H1 (cell line): ENCODE data around the gene C1orf56. TPM values are rescaled to one million over a fixed set of nuclear protein-coding genes. Genes with fewer than 3 reads are reported as not detected.

Experiments
- CTCF ChIA-PET: fragments of 300-600 bp; sonication (Branson Sonifier 250); formaldehyde crosslinking; loops from one replicate; lab custom pipeline; 2021; ENCODE audit not compliant: partially characterized antibody; lab: Charles Lee
- POLR2A ChIA-PET: fragments of 300-600 bp; sonication (Branson Sonifier 250); formaldehyde crosslinking; loops from one replicate; lab custom pipeline; 2021; ENCODE audit warnings: inconsistent platforms; ENCODE audit not compliant: partially characterized antibody; lab: Charles Lee
- DNase-seq, 2 experiments: peaks; one replicate each; pipeline versions ENCODE4 v3.0.0 to v3.0.0-alpha.2; 2010 to 2022; ENCODE audit warnings: low spot score in 2 of 2, low read depth in 1 of 2, mixed read lengths in 1 of 2
- FAIRE-seq: peaks from 2 replicates; lab custom pipeline; 2011; peaks lifted over from hg19 to GRCh38; lab: Jason Lieb, UNC
- H2AFZ ChIP-seq: 2 replicates; pipeline ENCODE4 v1.8.1; 2012; ENCODE audit warnings: low read length, inconsistent platforms
- H2AK5ac ChIP-seq: 2 replicates; pipeline ENCODE4 v1.6.1; 2013; ENCODE audit warnings: low read depth, low read length
- H2BK120ac ChIP-seq: replicated peaks from 2 replicates; pipeline ENCODE3; 2013; ENCODE audit warnings: low read depth, low read length, inconsistent platforms
- H2BK12ac ChIP-seq: 2 replicates; pipeline ENCODE4 v1.6.1; 2013; ENCODE audit warnings: low read depth, low read length
- H2BK15ac ChIP-seq: 2 replicates; pipeline ENCODE4 v1.6.1; 2013; ENCODE audit warnings: low read length
- H2BK20ac ChIP-seq: 2 replicates; pipeline ENCODE4 v1.6.1; 2013; ENCODE audit warnings: low read length
- H2BK5ac ChIP-seq: 2 replicates; pipeline ENCODE4 v1.6.1; 2013; ENCODE audit warnings: low read depth, low read length
- H3K14ac ChIP-seq: 2 replicates; pipeline ENCODE4 v1.6.1; 2013; ENCODE audit warnings: inconsistent platforms; ENCODE audit not compliant: insufficient read length
- H3K18ac ChIP-seq: 2 replicates; pipeline ENCODE4 v1.6.1; 2013; ENCODE audit warnings: low read length; ENCODE audit errors: extremely low read depth
- H3K23ac ChIP-seq: 2 replicates; pipeline ENCODE4 v1.6.1; 2013; ENCODE audit warnings: inconsistent platforms; ENCODE audit not compliant: insufficient read length
- H3K23me2 ChIP-seq: 2 replicates; pipeline ENCODE4 v1.6.1; 2013; ENCODE audit warnings: low read depth, low read length
- H3K27ac ChIP-seq: 2 replicates; pipeline ENCODE4 v1.6.1; 2011; ENCODE audit warnings: low read depth, low read length, inconsistent platforms
- H3K27me3 ChIP-seq, 4 experiments: replicated peaks in 1 of 4; 1 replicate in 1 of 4; 2 replicates in 3 of 4; pipeline versions ENCODE4 v1.6.1 to v1.8.1; 2011 to 2013; ENCODE audit warnings: low read length in 3 of 4, mild to moderate bottlenecking in 3 of 4, inconsistent platforms in 2 of 4, mixed read lengths in 2 of 4, moderate library complexity in 1 of 4; ENCODE audit not compliant: control insufficient read depth in 3 of 4, insufficient read depth in 3 of 4; ENCODE audit errors: extremely low read depth in 1 of 4
- H3K36me3 ChIP-seq, 4 experiments: 2 replicates each; pipeline versions ENCODE4 v1.6.1 to v1.8.1; 2011 to 2013; ENCODE audit warnings: mild to moderate bottlenecking in 4 of 4, low read length in 3 of 4, moderate library complexity in 2 of 4, control low read depth in 1 of 4, inconsistent platforms in 1 of 4; ENCODE audit not compliant: insufficient read depth in 4 of 4, control insufficient read depth in 2 of 4
- H3K4ac ChIP-seq: replicated peaks from 2 replicates; pipeline ENCODE3; 2013; ENCODE audit warnings: low read length, low read depth, mixed read lengths, inconsistent platforms; ENCODE audit not compliant: insufficient read length
- H3K4me1 ChIP-seq, 4 experiments: replicated peaks in 1 of 4; 1 replicate in 1 of 4; 2 replicates in 3 of 4; pipeline versions ENCODE4 v1.6.1 to v1.8.1; 2011 to 2013; ENCODE audit warnings: low read length in 3 of 4, inconsistent platforms in 2 of 4, mixed read lengths in 1 of 4; ENCODE audit not compliant: insufficient read depth in 4 of 4, control insufficient read depth in 3 of 4
- H3K4me2 ChIP-seq, 2 experiments: 2 replicates each; pipeline versions ENCODE4 v1.6.1 to v1.8.1; 2011 to 2013; ENCODE audit warnings: low read depth in 2 of 2, low read length in 2 of 2, control low read depth in 1 of 2, inconsistent platforms in 1 of 2, mild to moderate bottlenecking in 1 of 2; ENCODE audit not compliant: insufficient read depth in 1 of 2
- H3K4me3 ChIP-seq, 4 experiments: fragments of 200-600, 300-600 bp in 1 of 4; sonication (generic), shearing (Covaris generic), sonication (Bioruptor Twin) in 1 of 4; 2 replicates each; pipeline versions ENCODE4 v1.5.1 to v1.8.1; 2011 to 2016; ENCODE audit warnings: low read length in 4 of 4, low read depth in 3 of 4, control low read depth in 2 of 4, inconsistent platforms in 2 of 4, mild to moderate bottlenecking in 2 of 4, mixed read lengths in 1 of 4, moderate library complexity in 1 of 4; ENCODE audit not compliant: insufficient read depth in 2 of 4; ENCODE audit errors: extremely low read depth in 1 of 4
- H3K56ac ChIP-seq: replicated peaks from 2 replicates; pipeline ENCODE3; 2013; ENCODE audit warnings: low read depth, mild to moderate bottlenecking, mixed read lengths, low read length, inconsistent platforms; ENCODE audit not compliant: insufficient read length
- H3K79me1 ChIP-seq: 2 replicates; pipeline ENCODE4 v1.6.1; 2013; ENCODE audit warnings: low read depth, low read length, control low read depth
- H3K79me2 ChIP-seq, 2 experiments: 2 replicates each; pipeline versions ENCODE4 v1.6.1 to v1.8.1; 2012 to 2013; ENCODE audit warnings: low read length in 2 of 2, mild to moderate bottlenecking in 2 of 2, inconsistent platforms in 1 of 2; ENCODE audit not compliant: insufficient read depth in 2 of 2, control insufficient read depth in 1 of 2
- H3K9ac ChIP-seq, 4 experiments: replicated peaks in 1 of 4; 1 replicate in 1 of 4; 2 replicates in 3 of 4; pipeline versions ENCODE4 v1.6.1 to v1.8.1; 2011 to 2013; ENCODE audit warnings: low read depth in 3 of 4, low read length in 3 of 4, control low read depth in 2 of 4, mild to moderate bottlenecking in 2 of 4, moderate library complexity in 2 of 4, inconsistent platforms in 1 of 4; ENCODE audit errors: extremely low read depth in 1 of 4
- H3K9me3 ChIP-seq, 2 experiments: 2 replicates each; pipeline versions ENCODE4 v1.6.1 to v1.8.1; 2012 to 2013; ENCODE audit warnings: mild to moderate bottlenecking in 2 of 2, moderate library complexity in 2 of 2, control low read depth in 1 of 2, inconsistent platforms in 1 of 2, low read depth in 1 of 2, low read length in 1 of 2, mixed read lengths in 1 of 2; ENCODE audit not compliant: insufficient read depth in 2 of 2
- H4K20me1 ChIP-seq, 2 experiments: replicated peaks in 1 of 2; 2 replicates each; pipeline versions ENCODE3 to v1.8.1; 2011 to 2013; ENCODE audit warnings: inconsistent platforms in 2 of 2, low read length in 2 of 2, mild to moderate bottlenecking in 1 of 2; ENCODE audit not compliant: insufficient read depth in 2 of 2, control insufficient read depth in 1 of 2
- H4K5ac ChIP-seq: 2 replicates; pipeline ENCODE4 v1.6.1; 2013; ENCODE audit warnings: low read length, low read depth, mixed read lengths, inconsistent platforms; ENCODE audit not compliant: insufficient read length
- H4K8ac ChIP-seq: 2 replicates; pipeline ENCODE4 v1.8.0; 2013; ENCODE audit warnings: mild to moderate bottlenecking, moderate library complexity, low read length, inconsistent platforms; ENCODE audit not compliant: insufficient read depth; ENCODE audit errors: extremely low read depth
- H4K91ac ChIP-seq: replicated peaks from 2 replicates; pipeline ENCODE3; 2013; ENCODE audit warnings: low read length, mixed read lengths, inconsistent platforms; ENCODE audit not compliant: insufficient read length
- POLR2A ChIP-seq, 2 experiments: IDR thresholded peaks; 1 replicate in 1 of 2; 2 replicates in 1 of 2; pipeline ENCODE4 v1.6.1; 2011; ENCODE audit warnings: low read depth in 2 of 2, low read length in 2 of 2, mild to moderate bottlenecking in 2 of 2; ENCODE audit errors: control extremely low read depth in 1 of 2
- RBBP5 ChIP-seq: IDR thresholded peaks from 2 replicates; pipeline ENCODE4 v1.7.1; 2012; ENCODE audit warnings: low read depth, mild to moderate bottlenecking, inconsistent platforms, low read length, moderate library complexity, borderline replicate concordance
- SAP30 ChIP-seq: fragments of 300-600 bp; sonication (generic); IDR thresholded peaks from 2 replicates; pipeline ENCODE4 v1.7.1; 2012; ENCODE audit warnings: low read length, moderate library complexity, mild to moderate bottlenecking, inconsistent platforms; ENCODE audit not compliant: insufficient read depth, insufficient replicate concordance
- SP1 ChIP-seq: IDR thresholded peaks from 2 replicates; pipeline ENCODE4 v1.6.1; 2011; ENCODE audit warnings: low read depth, low read length
- TEAD4 ChIP-seq: IDR thresholded peaks from 2 replicates; pipeline ENCODE4 v1.6.1; 2012; ENCODE audit warnings: low read depth, low read length, inconsistent platforms, mixed read lengths
- WGBS, 2 experiments: shearing (Covaris generic) in 1 of 2; methylation state at CpG; one replicate each; pipeline versions ENCODE4 v1.1.6 to v1.1.7; 2013 to 2015; ENCODE audit warnings: low lambda C conversion rate in 2 of 2, mixed read lengths in 2 of 2, inconsistent platforms in 1 of 2, low coverage in 1 of 2, missing lambda C conversion rate in 1 of 2; ENCODE audit not compliant: insufficient replicate concordance in 2 of 2, insufficient coverage in 1 of 2, insufficient read length in 1 of 2; ENCODE audit errors: extremely low coverage in 1 of 2, missing lambda C conversion rate in 1 of 2; 5-methylcytosine and 5-hydroxymethylcytosine counted together
- polyA plus RNA-seq, 7 experiments: library from polyadenylated mRNA; depleted of rRNA in 3 of 7; stranded (reverse) in 5 of 7; unstranded in 2 of 7; fragments of >200 nt in 5 of 7; fragments of 200-250 nt in 2 of 7; gene quantifications; 1 replicate in 5 of 7; 2 replicates in 1 of 7; 4 replicates in 1 of 7; pipeline versions ENCODE4 v1.2.1 to v1.2.3, GENCODE V29; 2011 to 2013; ENCODE audit warnings: missing spikeins in 2 of 7, mixed read lengths in 2 of 7
- total RNA-seq: library from RNA; stranded (reverse); fragmentation: NEBNext Ultra II Directional; extraction: Animal tissue kit (Norgen Biotek cat#: 25700); gene quantifications from 2 replicates; pipeline ENCODE4 v1.2.1, GENCODE V29; 2021

C1orf56 gene
- total and polyA plus RNA-seq, 2 of the 8 experiments (the other 6 are each of a cell fraction or from before 2014, with no cell fraction given) = 3.0 to 3.4 TPM

DNA sequence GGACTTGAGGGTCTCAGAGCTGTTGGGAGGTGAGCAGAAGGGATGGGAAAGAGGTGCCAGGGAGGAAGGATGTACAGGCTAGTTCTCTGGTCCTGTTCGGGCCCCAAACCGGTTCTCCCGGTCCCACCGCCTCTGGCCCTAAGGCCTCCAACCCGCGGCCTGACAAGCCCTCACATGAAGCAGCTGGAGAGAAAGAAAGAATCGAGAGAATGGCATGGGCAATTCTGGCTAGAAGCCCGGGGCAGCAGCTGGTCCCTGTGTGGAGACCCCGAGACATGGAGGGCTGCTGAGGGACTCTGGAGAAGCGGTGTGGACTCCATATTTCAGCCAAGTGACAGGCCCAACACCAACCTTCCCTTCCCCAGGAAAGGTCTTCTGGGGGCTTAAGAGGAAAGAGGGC, 11.1 kb downstream of the C1orf56 start:
- no peaks in the 10 kb centered on the region for H3K27me3 ChIP-seq
- no peak overlapping the region for H3K14ac ChIP-seq
- peak overlapping the region; percentile 80 to 97 (median 89) for H3K4me3 ChIP-seq
- H2BK120ac ChIP-seq = no peak overlapping the region
- no peak overlapping the region; the same call in 1 of the 2 replicates for H2BK15ac ChIP-seq
- ChIA-PET POLR2A (interaction anchor here (0.8 to 9.1 kb wide), 10 partner anchors 10 to 131 kb away, joined by 3 to 107 read pairs (median 4); partner anchors contain the start of genes C1orf56, GABPB2, MINDY1 and VPS72), CTCF (interaction anchor here (0.6 to 7.3 kb wide), 12 partner anchors 12 to 748 kb away, joined by 3 to 95 read pairs (median 6); partner anchors contain the start of genes C1orf56, GABPB2 and MINDY1)
- H3K4me2 ChIP-seq = peak overlapping the region; percentile 81 to 96
- peak overlapping the region; percentile 28 for H3K4ac ChIP-seq
- H4K5ac ChIP-seq = peak overlapping the region; percentile 53
- peak overlapping the region; percentile 49 for H4K91ac ChIP-seq
- peak overlapping the region in 3 of 4 experiments; percentile 25 to 84 (median 81); a peak in 6 of 7 replicates for H3K9ac ChIP-seq
- no peak overlapping the region for H2AFZ ChIP-seq
- no peak overlapping the region for H2BK20ac ChIP-seq
- H3K27ac ChIP-seq = peak overlapping the region; percentile 63
- H2BK12ac ChIP-seq = no peak overlapping the region; the same call in 1 of the 2 replicates
- peaks cover 13% of the 10 kb centered on the region; the same call in 1 of the 2 replicates for H3K23me2 ChIP-seq
- peaks cover 15 to 30% (median 25%) of the 10 kb centered on the region in 4 experiments for H3K36me3 ChIP-seq
- peaks cover 4 to 14% (median 6%) of the 10 kb centered on the region in 4 experiments; a peak in 6 of 7 replicates for H3K4me1 ChIP-seq
- no peak overlapping the region for H4K8ac ChIP-seq
- H3K56ac ChIP-seq = peak overlapping the region; percentile 90
- H2AK5ac ChIP-seq = no peak overlapping the region
- FAIRE-seq (no peak), DNase-seq (peak in 1 of 2 experiments; percentile 61)
- WGBS, 2 experiments = 1% methylated on average over 10 of the region's 10 CpGs; no CpG with 5 or more reads in 1 of the 2 experiments
- H4K20me1 ChIP-seq = peaks cover 0 to 8% of the 10 kb centered on the region in 2 experiments
- peak; percentile 82; the same call in 1 of the 2 replicates for TF ChIP-seq RBBP5
- peak; percentile 14; the same call in 1 of the 2 replicates for TF ChIP-seq SP1
- TF ChIP-seq POLR2A (IDR thresholded peaks at IDR 0.05; ENCODE audit: control extremely low read depth in 1 of 2, low read depth in 2 of 2, low read length in 2 of 2) = peak in 1 of 2 experiments; percentile 15; a peak in 1 of 3 replicates
- TF ChIP-seq TEAD4 = no peak
- peak; percentile 52 for TF ChIP-seq SAP30
- H3K18ac ChIP-seq = peak overlapping the region; percentile 97; the same call in 1 of the 2 replicates
- peaks cover 7 to 62% of the 10 kb centered on the region in 2 experiments for H3K79me2 ChIP-seq
- no peaks in the 10 kb centered on the region for H3K9me3 ChIP-seq
- H3K79me1 ChIP-seq = peaks cover 12% of the 10 kb centered on the region
- peak overlapping the region; percentile 90 for H2BK5ac ChIP-seq
- no peak overlapping the region for H3K23ac ChIP-seq
